Kidney (tissue), 14 donors: ENCODE results near the gene UBE4B. TPM values are rescaled to one million over a fixed set of nuclear protein-coding genes. Genes with fewer than 3 reads are reported as not detected.
"Not testable (repeated sequence)": the region's sequence is repeated elsewhere in the genome, so short reads cannot be mapped to it uniquely, and the experiment has no call there.

Source experiments
- DNase-seq, 5 donors: peaks; one replicate each; pipeline ENCODE4 v3.0.0-alpha.2; 2013 to 2020
- FAIRE-seq: peaks from 2 replicates; lab custom pipeline; 2012; peaks lifted over from hg19 to GRCh38; lab: Jason Lieb, UNC
- H3K27ac ChIP-seq, 2 donors: one replicate each; pipeline ENCODE4 v1.7.0; 2013; ENCODE audit warnings: low read depth in 2 of 2, low read length in 2 of 2, inconsistent platforms in 1 of 2
- H3K27me3 ChIP-seq: one replicate; pipeline ENCODE4 v1.7.1; 2013; ENCODE audit warnings: low read length, inconsistent platforms; ENCODE audit not compliant: control insufficient read depth, insufficient read depth
- H3K36me3 ChIP-seq, 3 donors: one replicate each; pipeline versions ENCODE4 v1.7.0 to v1.7.1; 2013; ENCODE audit warnings: low read length in 3 of 3, control low read depth in 1 of 3, inconsistent platforms in 1 of 3; ENCODE audit not compliant: insufficient read depth in 3 of 3, control insufficient read depth in 2 of 3
- H3K4me1 ChIP-seq, 3 donors: one replicate each; pipeline versions ENCODE4 v1.7.0 to v1.7.1; 2013; ENCODE audit warnings: low read length in 3 of 3, inconsistent platforms in 1 of 3, low read depth in 1 of 3; ENCODE audit not compliant: control insufficient read depth in 2 of 3, insufficient read depth in 2 of 3
- H3K4me3 ChIP-seq, 3 donors: one replicate each; pipeline versions ENCODE4 v1.7.0 to v1.8.1; 2013; ENCODE audit warnings: low read length in 3 of 3, control low read depth in 1 of 3, inconsistent platforms in 1 of 3
- H3K9ac ChIP-seq, 3 donors: one replicate each; pipeline versions ENCODE4 v1.7.0 to v1.7.1; 2013; ENCODE audit warnings: low read length in 3 of 3, control low read depth in 1 of 3, inconsistent platforms in 1 of 3
- H3K9me3 ChIP-seq, 3 donors: one replicate each; pipeline versions ENCODE4 v1.7.0 to v1.7.1; 2013; ENCODE audit warnings: low read length in 3 of 3, control low read depth in 1 of 3, inconsistent platforms in 1 of 3; ENCODE audit not compliant: control insufficient read depth in 2 of 3, insufficient read depth in 1 of 3
- CTCF ChIP-seq: IDR thresholded peaks from 3 replicates; pipeline ENCODE4 v1.5.1; 2012; ENCODE audit warnings: mild to moderate bottlenecking, moderate library complexity, borderline replicate concordance; ENCODE audit not compliant: insufficient read depth; ENCODE audit errors: extremely low read depth
- intact Hi-C: fragments of 100-400 bp; cut with DNase I; formaldehyde crosslinking; loops from one replicate; pipeline ENCODE4 v1.11.1; 2022
- polyA plus RNA-seq: library from polyadenylated mRNA; stranded (reverse); fragments of 350-450 nt; fragmentation: Illumina TruSeq; extraction: RNeasy Lipid Tissue Mini Kit (QIAGEN cat#74804); gene quantifications from one replicate; pipeline ENCODE4 v1.2.3, GENCODE V29; 2014; ENCODE audit warnings: low read depth, low replicate concordance; ENCODE audit not compliant: insufficient read depth
- total RNA-seq: library from RNA; stranded (reverse); fragmentation: NEBNext Ultra II Directional; extraction: Animal tissue kit (Norgen Biotek cat#: 25700); gene quantifications from one replicate; pipeline ENCODE4 v1.2.1, GENCODE V29; 2021
- donor health status: control.
- donor health status: control.
- donor health status: control.
- donor health status: control.
- donor health status: control.
- donor health status: DM: yes; HTN: yes; CAD: no.
- donor health status: Normal renal cell carcinoma (clear cell type).

UBE4B gene
- total and polyA plus RNA-seq, 2 donors from 2014 or later = 13.3 to 33.5 TPM

GRCh38 chr1:10022656-10023055 is 10.1 kb upstream of the UBE4B start:
- no peak for TF ChIP-seq CTCF
- H3K27me3 ChIP-seq = no peaks in the 10 kb centered on the region
- intact Hi-C loops = no loop called here
- no peak overlapping the region for H3K9ac ChIP-seq
- DNase-seq (no peak), FAIRE-seq (no peak)
- no peak overlapping the region for H3K4me3 ChIP-seq
- no peaks in the 10 kb centered on the region for H3K4me1 ChIP-seq
- no peak overlapping the region for H3K27ac ChIP-seq
- no peaks in the 10 kb centered on the region for H3K36me3 ChIP-seq
- no peaks in the 10 kb centered on the region for H3K9me3 ChIP-seq

- Histone ChIP-seq H3K9me3 (no peaks in the 10 kb centered on the region), H3K9ac (no peak overlapping the region), H3K27ac (no peak overlapping the region), H3K36me3 (no peaks in the 10 kb centered on the region), H3K4me3 (no peak overlapping the region), H3K4me1 (no peaks in the 10 kb centered on the region), H3K27me3 (no peaks in the 10 kb centered on the region)
- FAIRE-seq (no peak), DNase-seq (no peak)
- no peak for TF ChIP-seq CTCF
- intact Hi-C loops = no loop called here
Measured at GRCh38 chr1:10025354-10025753, 7.4 kb upstream of the UBE4B start.

GRCh38 chr1:10027027-10027426 is 5.7 kb upstream of the UBE4B start:
- FAIRE-seq (no peak), DNase-seq (no peak)
- H3K9ac ChIP-seq = no peak overlapping the region
- H3K4me3 ChIP-seq = no peak overlapping the region
- H3K27ac ChIP-seq = no peak overlapping the region
- H3K4me1 ChIP-seq = no peaks in the 10 kb centered on the region
- no peak for TF ChIP-seq CTCF
- no peaks in the 10 kb centered on the region for H3K9me3 ChIP-seq
- intact Hi-C loops = no loop called here
- H3K36me3 ChIP-seq = no peaks in the 10 kb centered on the region
- H3K27me3 ChIP-seq = no peaks in the 10 kb centered on the region

- H3K36me3 ChIP-seq, FAIRE-seq, H3K4me3 ChIP-seq, DNase-seq, H3K9me3 ChIP-seq, H3K27me3 ChIP-seq, H3K27ac ChIP-seq, H3K9ac ChIP-seq, intact Hi-C loops, H3K4me1 ChIP-seq: not testable (repeated sequence)
Measured at GRCh38 chr1:10028956-10029500, 3.7 kb upstream of the UBE4B start.
